Measurements from ENCODE around the gene FDPS. TPM values are rescaled to one million over a fixed set of nuclear protein-coding genes. Genes with fewer than 3 reads are reported as not detected.

The FDPS gene
- total RNA-seq: 21.5 TPM

GRCh38 chr1:155308493-155309422 is at the start of gene FDPS:
TSS of gene FDPS (plus strand) at chr1:155308866. CDS start at chr1:155309790, 924 bp downstream.
- H3K9me3 ChIP-seq (ENCODE audit: low read depth, low read length): no peaks in the 10 kb centered on the region
- H3K27me3 ChIP-seq (ENCODE audit: insufficient read depth, low read length): no peaks in the 10 kb centered on the region
- peaks cover 25% of the 10 kb centered on the region for H3K4me1 ChIP-seq (ENCODE audit: insufficient read depth, low read length)
- peak within 1 kb of the TSS; percentile 87 for H3K4me3 ChIP-seq (ENCODE audit: low read length)

GRCh38 chr1:155260276-155260675 is 48.4 kb upstream of the FDPS start:
- peaks cover 35% of the 10 kb centered on the region for H3K4me1 ChIP-seq (ENCODE audit: insufficient read depth, low read length)
- no peaks in the 10 kb centered on the region for H3K27me3 ChIP-seq (ENCODE audit: insufficient read depth, low read length)
- H3K4me3 ChIP-seq (ENCODE audit: low read length): no peak overlapping the region
- H3K9me3 ChIP-seq (ENCODE audit: low read depth, low read length): no peaks in the 10 kb centered on the region

GRCh38 chr1:155261493-155261851 is 47.2 kb upstream of the FDPS start:
- no peaks in the 10 kb centered on the region for H3K9me3 ChIP-seq (ENCODE audit: low read depth, low read length)
- peak overlapping the region; percentile 96 for H3K4me3 ChIP-seq (ENCODE audit: low read length)
- H3K27me3 ChIP-seq (ENCODE audit: insufficient read depth, low read length): no peaks in the 10 kb centered on the region
- H3K4me1 ChIP-seq (ENCODE audit: insufficient read depth, low read length): peaks cover 26% of the 10 kb centered on the region

- H3K9me3 ChIP-seq (ENCODE audit: low read depth, low read length): no peaks in the 10 kb centered on the region
- H3K4me1 ChIP-seq (ENCODE audit: insufficient read depth, low read length): peaks cover 26% of the 10 kb centered on the region
- no peaks in the 10 kb centered on the region for H3K27me3 ChIP-seq (ENCODE audit: insufficient read depth, low read length)
- H3K4me3 ChIP-seq (ENCODE audit: low read length): peak within 1 kb of the TSS; percentile 96
Observed at GRCh38 chr1:155261852-155262673, 46.6 kb upstream of the FDPS start, which contains the start of gene SCAMP3. TSS of gene SCAMP3 (minus strand) at chr1:155262360. CDS start at chr1:155262151, 209 bp downstream.

DNA sequence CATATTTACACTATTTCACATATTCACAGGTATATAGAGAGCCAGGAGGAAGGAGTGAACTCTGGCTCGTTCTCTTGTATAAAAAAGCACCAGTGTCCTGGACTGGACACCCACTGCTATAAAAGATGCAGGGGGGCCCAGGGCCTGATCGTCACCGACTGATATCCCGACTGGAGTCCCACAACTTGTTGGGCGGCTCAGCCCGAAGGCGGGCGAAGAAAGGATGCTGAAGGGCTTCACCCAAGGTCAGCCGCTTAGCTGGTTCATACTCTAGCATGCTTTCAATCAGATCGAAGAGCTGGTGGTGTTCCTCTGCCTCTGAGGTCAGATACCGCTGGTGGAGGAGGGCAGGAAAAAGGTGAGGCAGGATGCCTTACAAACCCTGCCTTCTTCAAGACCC is 45.6 kb upstream of the FDPS start:
- H3K4me1 ChIP-seq (ENCODE audit: insufficient read depth, low read length): peaks cover 26% of the 10 kb centered on the region
- no peaks in the 10 kb centered on the region for H3K9me3 ChIP-seq (ENCODE audit: low read depth, low read length)
- no peak overlapping the region for H3K4me3 ChIP-seq (ENCODE audit: low read length)
- no peaks in the 10 kb centered on the region for H3K27me3 ChIP-seq (ENCODE audit: insufficient read depth, low read length)

GRCh38 chr1:155266553-155266952 is 42.1 kb upstream of the FDPS start:
- no peak overlapping the region for H3K4me3 ChIP-seq (ENCODE audit: low read length)
- peaks cover 12% of the 10 kb centered on the region for H3K4me1 ChIP-seq (ENCODE audit: insufficient read depth, low read length)
- H3K27me3 ChIP-seq (ENCODE audit: insufficient read depth, low read length): no peaks in the 10 kb centered on the region
- H3K9me3 ChIP-seq (ENCODE audit: low read depth, low read length): no peaks in the 10 kb centered on the region

DNA sequence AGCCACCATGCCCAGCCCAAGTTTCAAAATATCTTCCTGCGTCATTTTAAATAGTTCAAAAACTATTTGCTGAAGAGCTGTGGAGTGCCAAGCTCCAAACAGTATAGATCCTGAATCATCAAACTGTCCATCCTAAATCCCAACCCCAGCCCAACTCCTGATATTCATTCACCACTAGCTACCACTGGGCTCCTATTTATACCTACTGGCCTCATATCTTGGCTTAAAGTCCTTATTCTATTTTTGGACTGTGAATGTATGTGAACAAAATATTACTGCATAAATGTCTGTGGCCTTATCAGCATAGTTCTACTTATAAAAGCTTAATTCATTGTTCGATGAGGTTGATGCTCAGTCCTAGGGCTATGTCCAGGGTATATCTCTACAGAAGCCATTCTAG is 41.3 kb upstream of the FDPS start:
- no peak overlapping the region for H3K4me3 ChIP-seq (ENCODE audit: low read length)
- H3K9me3 ChIP-seq (ENCODE audit: low read depth, low read length): no peaks in the 10 kb centered on the region
- peaks cover 15% of the 10 kb centered on the region for H3K4me1 ChIP-seq (ENCODE audit: insufficient read depth, low read length)
- H3K27me3 ChIP-seq (ENCODE audit: insufficient read depth, low read length): no peaks in the 10 kb centered on the region

DNA sequence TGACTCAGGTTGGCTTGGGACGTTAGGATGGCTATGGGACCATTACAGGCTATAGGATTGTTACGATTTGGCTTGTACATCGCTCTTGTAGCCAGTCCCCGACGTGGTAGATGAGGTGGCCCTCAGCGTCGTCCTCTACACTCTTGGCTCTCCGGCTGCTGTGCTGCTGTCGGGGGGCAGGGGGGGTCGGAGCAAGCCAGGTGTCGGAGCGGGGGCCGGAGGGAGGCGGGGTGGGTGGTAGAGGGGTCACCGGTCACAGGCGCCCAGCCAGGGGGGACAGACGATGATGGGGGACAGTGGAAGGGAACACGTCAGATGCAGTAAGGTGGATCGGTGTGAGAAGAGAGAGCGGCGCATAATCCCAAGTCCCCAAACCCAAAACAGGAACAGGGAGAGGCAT is 40.0 kb upstream of the FDPS start:
- Histone ChIP-seq H3K4me1 (ENCODE audit: insufficient read depth, low read length) (peaks cover 18% of the 10 kb centered on the region), H3K4me3 (ENCODE audit: low read length) (no peak overlapping the region), H3K9me3 (ENCODE audit: low read depth, low read length) (no peaks in the 10 kb centered on the region), H3K27me3 (ENCODE audit: insufficient read depth, low read length) (no peaks in the 10 kb centered on the region)

DNA sequence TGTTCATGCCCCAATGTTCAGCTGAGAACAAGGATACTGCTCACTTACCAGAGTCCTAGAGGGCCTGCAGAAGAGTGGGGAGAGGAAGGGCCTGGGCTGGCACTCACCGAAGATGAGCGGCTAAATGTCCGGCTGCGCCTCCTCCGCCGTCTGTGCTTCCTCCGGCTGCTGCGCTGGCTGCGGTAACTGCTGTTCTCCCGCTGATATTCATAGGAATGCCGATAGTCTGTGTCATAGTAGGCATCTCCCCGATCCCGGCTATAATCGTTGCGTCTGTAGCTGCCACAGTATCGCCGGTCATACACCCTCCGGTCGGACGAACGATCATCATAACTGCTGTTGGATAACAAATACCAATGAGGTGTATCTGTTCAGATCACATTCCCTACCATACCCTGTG is 39.3 kb upstream of the FDPS start:
- Histone ChIP-seq H3K4me1 (ENCODE audit: insufficient read depth, low read length) (peaks cover 25% of the 10 kb centered on the region), H3K4me3 (ENCODE audit: low read length) (no peak overlapping the region), H3K27me3 (ENCODE audit: insufficient read depth, low read length) (no peaks in the 10 kb centered on the region), H3K9me3 (ENCODE audit: low read depth, low read length) (no peaks in the 10 kb centered on the region)

- no peaks in the 10 kb centered on the region for H3K9me3 ChIP-seq (ENCODE audit: low read depth, low read length)
- H3K27me3 ChIP-seq (ENCODE audit: insufficient read depth, low read length): no peaks in the 10 kb centered on the region
- peak overlapping the region; percentile 66 for H3K4me3 ChIP-seq (ENCODE audit: low read length)
- peaks cover 39% of the 10 kb centered on the region for H3K4me1 ChIP-seq (ENCODE audit: insufficient read depth, low read length)
Observed at GRCh38 chr1:155272466-155273342, 36.0 kb upstream of the FDPS start.

DNA sequence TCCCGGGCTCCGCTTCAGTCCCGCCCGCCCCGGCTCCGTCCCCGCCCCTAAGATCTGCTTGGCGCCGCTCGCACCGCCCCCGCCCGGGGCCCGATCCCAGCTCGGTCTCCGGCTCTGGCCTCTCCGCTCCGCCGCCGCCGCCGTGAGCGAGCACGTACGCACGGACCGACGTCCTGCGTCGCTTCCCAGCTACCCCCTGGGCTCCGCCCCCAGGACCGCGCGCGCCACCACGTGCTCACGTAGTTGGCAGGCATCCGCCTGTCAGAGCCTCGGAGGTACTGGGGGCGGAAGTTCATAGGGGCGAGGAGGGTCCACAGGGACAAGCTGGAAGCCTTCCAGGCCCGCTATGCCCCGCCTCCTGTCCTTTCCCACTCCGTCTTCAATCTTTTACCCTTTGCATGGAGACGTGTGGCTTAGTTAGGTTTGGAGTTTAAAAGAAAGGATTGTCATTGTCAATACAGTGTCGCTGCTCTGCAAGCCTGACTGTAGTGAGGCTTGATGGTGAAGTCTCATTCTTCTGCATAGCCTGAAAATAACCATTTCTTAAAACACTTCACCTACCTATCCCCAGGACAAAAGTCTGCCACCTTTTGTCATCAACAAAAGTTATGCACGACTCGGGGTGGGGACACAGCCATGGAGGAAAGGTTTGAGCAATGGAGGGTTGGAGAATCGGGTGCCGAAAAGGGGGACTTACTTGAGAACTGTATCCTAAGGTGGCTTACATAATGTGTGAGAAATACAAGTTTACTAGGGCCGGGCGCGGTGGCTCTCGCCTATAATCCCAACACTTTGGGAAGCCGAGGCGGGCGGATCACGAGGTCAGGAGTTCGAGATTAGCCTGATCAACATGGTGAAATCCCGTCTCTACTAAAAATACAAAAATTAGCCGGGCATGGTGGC is 35.1 kb upstream of the FDPS start, which contains the start of gene CLK2:
Gene CLK2 (minus strand): TSS at position 162 of the 903 bp plus-strand sequence. CDS start 2,527 bp downstream, outside the sequence.
- Histone ChIP-seq H3K27me3 (ENCODE audit: insufficient read depth, low read length) (no peaks in the 10 kb centered on the region), H3K4me3 (ENCODE audit: low read length) (peak within 1 kb of the TSS; percentile 66), H3K4me1 (ENCODE audit: insufficient read depth, low read length) (peaks cover 45% of the 10 kb centered on the region), H3K9me3 (ENCODE audit: low read depth, low read length) (no peaks in the 10 kb centered on the region)

DNA sequence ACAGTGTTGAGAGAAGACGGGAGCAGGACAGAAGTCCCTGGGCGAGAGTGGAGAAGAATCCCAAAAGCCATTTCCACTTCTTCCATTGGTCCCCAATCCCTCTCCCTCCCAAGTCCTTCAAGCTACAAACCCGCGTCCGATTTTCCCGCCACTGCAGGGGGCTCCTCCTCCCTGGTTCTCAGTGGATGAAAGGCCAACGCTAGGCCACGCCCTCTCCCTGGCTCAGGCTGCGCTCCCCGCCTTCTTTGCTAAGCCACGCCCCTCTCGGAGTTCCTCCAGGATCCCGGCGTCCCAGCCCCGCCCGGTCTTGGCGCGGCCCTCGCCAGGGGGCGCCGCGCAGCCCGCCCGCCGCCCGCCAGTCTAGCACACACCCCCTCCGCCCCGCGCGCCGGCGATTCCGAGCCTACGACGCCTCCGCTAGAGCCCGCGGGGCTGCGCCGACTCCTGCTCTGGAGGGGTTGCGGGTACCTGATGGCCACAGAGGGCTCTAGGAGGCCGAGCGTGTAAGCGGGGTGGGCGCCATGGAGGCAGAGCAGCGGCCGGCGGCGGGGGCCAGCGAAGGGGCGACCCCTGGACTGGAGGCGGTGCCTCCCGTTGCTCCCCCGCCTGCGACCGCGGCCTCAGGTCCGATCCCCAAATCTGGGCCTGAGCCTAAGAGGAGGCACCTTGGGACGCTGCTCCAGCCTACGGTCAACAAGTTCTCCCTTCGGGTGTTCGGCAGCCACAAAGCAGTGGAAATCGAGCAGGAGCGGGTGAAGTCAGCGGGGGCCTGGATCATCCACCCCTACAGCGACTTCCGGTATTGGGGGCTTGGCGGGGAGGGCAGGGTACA is 31.4 kb upstream of the FDPS start, which contains the start of gene HCN3:
Gene HCN3 (plus strand): TSS at position 394 of the 832 bp plus-strand sequence. CDS start 128 bp downstream, at position 522.
- Histone ChIP-seq H3K4me1 (ENCODE audit: insufficient read depth, low read length) (peaks cover 35% of the 10 kb centered on the region), H3K27me3 (ENCODE audit: insufficient read depth, low read length) (no peaks in the 10 kb centered on the region), H3K4me3 (ENCODE audit: low read length) (peak within 1 kb of the TSS; percentile 41), H3K9me3 (ENCODE audit: low read depth, low read length) (no peaks in the 10 kb centered on the region)

Measured in mononuclear cell (primary cell).